A549 (cell line): ENCODE results near the gene CHFR. TPM values are rescaled to one million over a fixed set of nuclear protein-coding genes. Genes with fewer than 3 reads are reported as not detected.

Experiments
- ATOH8 ChIP-seq: fragments of 250-450 bp; sonication (Bioruptor Pico); IDR thresholded peaks from 2 replicates; pipeline ENCODE4 v1.5.0; 2020; ENCODE audit warnings: low read depth, mild to moderate bottlenecking, moderate library complexity
- BCL3 ChIP-seq: fragments of >200 bp; sonication (Bioruptor Twin); formaldehyde crosslinking; IDR thresholded peaks from 3 replicates; pipeline ENCODE4 v1.6.1; 2016
- BHLHE40 ChIP-seq: IDR thresholded peaks from 2 replicates; pipeline ENCODE4 v1.6.1; 2012; ENCODE audit warnings: low read depth, low read length, inconsistent platforms
- CBX8 ChIP-seq: fragments of 200-600 bp; sonication (generic); IDR thresholded peaks from 2 replicates; pipeline ENCODE4 v1.6.1; 2016
- CEBPB ChIP-seq, 2 experiments: fragments of >200 bp in 1 of 2; sonication (Bioruptor Twin) in 1 of 2; formaldehyde crosslinking in 1 of 2; IDR thresholded peaks; 2 replicates each; pipeline ENCODE4 v1.6.1; 2012 to 2016
- CTCF ChIP-seq: fragments of >200 bp; sonication (Bioruptor Twin); formaldehyde crosslinking; IDR thresholded peaks from 3 replicates; pipeline ENCODE4 v1.5.1; 2016
- E2F6 ChIP-seq: IDR thresholded peaks from 2 replicates; pipeline ENCODE4 v1.6.1; 2012; ENCODE audit warnings: low read depth, borderline replicate concordance
- EHF ChIP-seq: fragments of 250-450 bp; sonication (Bioruptor Pico); IDR thresholded peaks from 2 replicates; pipeline ENCODE4 v1.5.0; 2020; ENCODE audit warnings: mild to moderate bottlenecking
- ESRRA ChIP-seq: fragments of 150-350 bp; IDR thresholded peaks from 2 replicates; pipeline ENCODE4 v1.6.1; 2014; ENCODE audit warnings: mild to moderate bottlenecking, low read length, borderline replicate concordance
- FOSB ChIP-seq: fragments of 250-450 bp; sonication (Bioruptor Pico); IDR thresholded peaks from 2 replicates; pipeline ENCODE4 v1.5.0; 2020; ENCODE audit warnings: mild to moderate bottlenecking, moderate library complexity
- GATA3 ChIP-seq: IDR thresholded peaks from 2 replicates; pipeline ENCODE4 v1.6.1; 2012; ENCODE audit warnings: borderline replicate concordance
- HEYL ChIP-seq: fragments of 250-450 bp; sonication (Bioruptor Pico); IDR thresholded peaks from 2 replicates; pipeline ENCODE4 v1.8.0; 2021; ENCODE audit warnings: mild to moderate bottlenecking, moderate library complexity
- JUN ChIP-seq, 2 experiments: fragments of >200 bp; sonication (Bioruptor Twin); formaldehyde crosslinking; IDR thresholded peaks; 2 replicates in 1 of 2; 3 replicates in 1 of 2; pipeline ENCODE4 v1.6.1; 2016 to 2017
- JUNB ChIP-seq: fragments of >200 bp; sonication (Bioruptor Twin); formaldehyde crosslinking; IDR thresholded peaks from 2 replicates; pipeline ENCODE4 v1.6.1; 2016
- MAX ChIP-seq: IDR thresholded peaks from 2 replicates; pipeline ENCODE4 v1.6.1; 2012
- NR3C1 ChIP-seq: fragments of >200 bp; sonication (Bioruptor Twin); formaldehyde crosslinking; IDR thresholded peaks from 3 replicates; pipeline ENCODE4 v1.6.1; 2017
- POLR2AphosphoS2 ChIP-seq: conservative IDR thresholded peaks from 2 replicates; pipeline ENCODE4 v1.6.1; 2012; ENCODE audit warnings: low read length, improper control_type of control experiment, inconsistent platforms
- RARB ChIP-seq: fragments of 250-450 bp; sonication (Bioruptor Pico); IDR thresholded peaks from 2 replicates; pipeline ENCODE4 v1.8.0; 2021; ENCODE audit warnings: mild to moderate bottlenecking, moderate library complexity
- RNF2 ChIP-seq: fragments of 200-600 bp; sonication (generic); IDR thresholded peaks from 2 replicates; pipeline ENCODE4 v1.6.1; 2016; ENCODE audit warnings: low read depth, mild to moderate bottlenecking, antibody characterized with exemption, moderate library complexity, borderline replicate concordance
- TFCP2L1 ChIP-seq: fragments of 250-450 bp; sonication (Bioruptor Pico); IDR thresholded peaks from 2 replicates; pipeline ENCODE4 v1.5.0; 2021; ENCODE audit warnings: mild to moderate bottlenecking
- TP53 ChIP-seq: fragments of 250-450 bp; sonication (Bioruptor Pico); IDR thresholded peaks from 2 replicates; pipeline ENCODE4 v1.5.0; 2021; ENCODE audit warnings: mild to moderate bottlenecking, moderate library complexity
- USF2 ChIP-seq: fragments of 450-650 bp; IDR thresholded peaks from 2 replicates; pipeline ENCODE4 v1.6.1; 2014; ENCODE audit warnings: antibody characterized with exemption
- ZFP36 ChIP-seq: fragments of 450-650 bp; IDR thresholded peaks from 2 replicates; pipeline ENCODE4 v1.6.1; 2014; ENCODE audit warnings: borderline replicate concordance; ENCODE audit not compliant: partially characterized antibody
- ZNF302 ChIP-seq: fragments of 250-450 bp; sonication (Bioruptor Pico); IDR thresholded peaks from 2 replicates; pipeline ENCODE4 v1.9.0; 2021; ENCODE audit warnings: inconsistent platforms, mild to moderate bottlenecking, moderate library complexity
- polyA plus RNA-seq, 4 experiments: library from polyadenylated mRNA; depleted of rRNA in 3 of 4; stranded (reverse); fragments of >200 nt; fragmentation: RNase III in 1 of 4; extraction: RNeasy Plus Mini Kit Qiagen cat#74134 plus additional on column Dnase treatment in 1 of 4; gene quantifications; 2 replicates in 3 of 4; 3 replicates in 1 of 4; pipeline ENCODE4 v1.2.3, GENCODE V29; 2011 to 2017

Gene CHFR
- polyA plus RNA-seq, 2 of the 4 experiments (the other 2 are of a cell fraction) = 20.9 to 38.8 TPM

- TF ChIP-seq ATOH8 (CRISPR knock-in tag) (no peak; the same call in 1 of the 2 replicates), RARB (CRISPR knock-in tag) (no peak), BHLHE40 (no peak), EHF (no peak), ESRRA (no peak), RNF2 (no peak), BCL3 (peak; percentile 76; the same call in 2 of the 3 replicates), E2F6 (peak; percentile 74), CEBPB (IDR thresholded peaks at IDR 0.05) (no peak), TP53 (CRISPR knock-in tag) (0 out of 2 replicates have a peak, but pooled peaks have one; percentile 55), HEYL (no peak), JUNB (no peak), NR3C1 (no peak), FOSB (CRISPR knock-in tag) (no peak), ZFP36 (no peak), POLR2AphosphoS2 (no peak), CTCF (no peak), ZNF302 (CRISPR knock-in tag) (no peak), GATA3 (peak; percentile 46; the same call in 1 of the 2 replicates), USF2 (no peak), MAX (peak; percentile 88), CBX8 (no peak), TFCP2L1 (CRISPR knock-in tag) (peak; percentile 49; the same call in 1 of the 2 replicates), JUN (IDR thresholded peaks at IDR 0.05) (peak; percentile 92 to 95)
Measured at GRCh38 chr12:132828706-132829534, 58.5 kb downstream of the CHFR start, which contains the start of gene GOLGA3 (continued).
